ENCODE measurements around the gene SIX3. TPM values are rescaled to one million over a fixed set of nuclear protein-coding genes. Genes with fewer than 3 reads are reported as not detected.

Gene SIX3
- polyA plus RNA-seq, 1 experiment = not detected

DNA sequence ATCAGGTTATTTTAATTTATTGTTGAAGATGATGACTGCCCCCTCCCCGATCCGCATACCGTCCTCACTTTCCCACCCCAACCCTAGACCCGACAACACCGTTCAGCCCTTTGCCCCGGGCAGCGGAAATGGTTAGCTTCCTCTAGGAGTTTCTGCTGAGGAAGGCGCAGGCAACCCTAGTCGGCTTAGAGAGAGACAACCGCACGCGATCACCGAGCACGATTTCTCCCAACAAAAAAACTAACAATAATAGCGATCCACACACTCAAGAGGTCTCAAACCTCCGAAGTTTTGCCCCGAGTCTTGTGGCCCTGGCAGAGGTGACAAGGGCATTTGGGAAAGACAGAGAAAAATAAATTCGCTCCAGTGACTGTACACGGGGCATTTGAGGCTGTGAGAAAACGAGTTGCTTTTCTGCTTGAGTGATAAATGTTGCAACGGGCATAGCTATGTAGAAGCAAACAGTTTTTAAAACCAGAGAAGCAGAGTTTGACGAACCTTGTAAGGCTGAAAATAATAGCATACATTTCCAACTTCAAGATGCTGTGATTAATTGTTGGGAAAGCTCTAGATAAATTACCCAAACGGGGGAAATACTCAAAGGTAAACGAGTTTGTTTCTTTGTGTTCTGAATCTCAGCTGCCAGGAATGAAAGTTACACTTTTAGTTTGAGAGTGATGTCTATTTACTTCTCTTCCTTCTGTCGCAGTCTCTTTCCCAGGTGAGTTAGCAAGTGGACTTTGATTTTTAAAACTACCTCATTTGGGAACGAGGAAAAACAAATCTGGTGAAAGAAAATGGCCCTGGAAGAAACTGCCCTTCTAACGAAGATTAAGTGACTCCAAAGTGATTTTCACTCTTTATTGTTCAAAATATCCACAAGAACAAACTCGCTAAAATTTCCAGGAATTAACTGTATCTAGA is 11.0 kb upstream of the SIX3 start:
- no peak for DNase-seq (ENCODE audit: low read depth)
- TF ChIP-seq, protein P1, sequence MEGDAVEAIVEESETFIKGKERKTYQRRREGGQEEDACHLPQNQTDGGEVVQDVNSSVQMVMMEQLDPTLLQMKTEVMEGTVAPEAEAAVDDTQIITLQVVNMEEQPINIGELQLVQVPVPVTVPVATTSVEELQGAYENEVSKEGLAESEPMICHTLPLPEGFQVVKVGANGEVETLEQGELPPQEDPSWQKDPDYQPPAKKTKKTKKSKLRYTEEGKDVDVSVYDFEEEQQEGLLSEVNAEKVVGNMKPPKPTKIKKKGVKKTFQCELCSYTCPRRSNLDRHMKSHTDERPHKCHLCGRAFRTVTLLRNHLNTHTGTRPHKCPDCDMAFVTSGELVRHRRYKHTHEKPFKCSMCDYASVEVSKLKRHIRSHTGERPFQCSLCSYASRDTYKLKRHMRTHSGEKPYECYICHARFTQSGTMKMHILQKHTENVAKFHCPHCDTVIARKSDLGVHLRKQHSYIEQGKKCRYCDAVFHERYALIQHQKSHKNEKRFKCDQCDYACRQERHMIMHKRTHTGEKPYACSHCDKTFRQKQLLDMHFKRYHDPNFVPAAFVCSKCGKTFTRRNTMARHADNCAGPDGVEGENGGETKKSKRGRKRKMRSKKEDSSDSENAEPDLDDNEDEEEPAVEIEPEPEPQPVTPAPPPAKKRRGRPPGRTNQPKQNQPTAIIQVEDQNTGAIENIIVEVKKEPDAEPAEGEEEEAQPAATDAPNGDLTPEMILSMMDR (IDR thresholded peaks at IDR 0.05; ENCODE audit: insufficient read depth, low read depth, low read length) = no peak
- Histone ChIP-seq H3K4me3 (ENCODE audit: low read depth, low read length) (no peak overlapping the region), H3K36me3 (ENCODE audit: control insufficient read depth, insufficient read depth, low read length) (no peaks in the 10 kb centered on the region), H3K27me3 (ENCODE audit: control insufficient read depth, insufficient read depth, low read length) (peaks cover 66% of the 10 kb centered on the region)
- CTCF ChIA-PET = interaction anchor here (0.8 kb wide), 1 partner anchor 8 kb away, joined by 3 read pairs; no protein-coding TSS in a partner anchor
- POLR2A ChIA-PET = no interaction called here

DNA sequence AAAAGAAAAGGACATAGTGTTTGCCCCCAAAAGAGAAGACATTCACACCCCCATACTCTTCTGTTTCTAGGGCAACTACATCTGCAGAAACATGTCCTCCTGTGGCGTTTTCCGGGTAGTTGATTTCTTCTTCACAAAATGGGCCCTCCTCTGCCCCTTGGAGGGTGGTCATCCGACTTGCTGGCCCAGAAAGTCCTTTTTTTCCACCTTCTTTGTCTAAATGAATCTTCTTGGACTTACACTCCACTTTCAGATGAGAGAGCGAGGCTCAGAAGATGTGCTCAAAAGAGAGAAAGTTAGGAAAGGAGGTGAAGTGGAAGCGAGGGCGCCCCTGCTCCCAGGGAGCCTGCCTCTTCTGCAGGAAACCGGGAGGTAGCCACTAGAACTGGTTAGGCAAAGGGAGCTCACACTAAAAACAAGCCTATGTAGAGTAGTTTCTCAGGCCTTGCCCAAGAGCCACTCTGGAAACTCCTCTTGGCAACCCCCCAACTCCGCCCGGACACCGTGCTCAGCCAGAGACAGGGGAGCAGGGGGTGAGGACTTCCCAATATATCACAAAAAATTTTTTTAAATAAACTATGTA is 10.2 kb upstream of the SIX3 start:
- TF ChIP-seq, protein P1 (IDR thresholded peaks at IDR 0.05; ENCODE audit: insufficient read depth, low read depth, low read length) = no peak
- Histone ChIP-seq H3K36me3 (ENCODE audit: control insufficient read depth, insufficient read depth, low read length) (no peaks in the 10 kb centered on the region), H3K27me3 (ENCODE audit: control insufficient read depth, insufficient read depth, low read length) (peaks cover 63% of the 10 kb centered on the region), H3K4me3 (ENCODE audit: low read depth, low read length) (no peak overlapping the region)
- ChIA-PET CTCF (no interaction called here), POLR2A (no interaction called here)
- DNase-seq (ENCODE audit: low read depth) = no peak

DNA sequence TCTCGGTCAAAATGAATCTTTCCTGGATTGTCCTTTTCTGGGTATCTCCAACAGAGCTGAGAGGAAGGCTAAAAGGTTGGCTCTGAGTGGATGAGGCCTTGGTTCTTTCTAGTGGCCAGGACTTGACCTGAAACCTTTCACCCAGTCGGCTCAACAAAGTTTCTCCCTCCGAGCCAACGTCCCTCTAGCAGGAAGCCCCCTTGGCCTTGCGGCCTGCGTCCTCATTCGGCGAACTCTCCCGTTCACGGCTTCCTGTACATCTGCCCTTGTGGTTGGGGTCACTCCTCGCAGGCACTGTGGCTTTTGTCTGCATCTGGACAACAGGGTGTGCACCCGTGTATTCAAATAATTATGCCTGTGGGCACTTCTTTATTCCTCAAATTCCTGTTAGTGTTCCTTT is 9.4 kb upstream of the SIX3 start:
- ChIA-PET CTCF (no interaction called here), POLR2A (no interaction called here)
- TF ChIP-seq, protein P1 (IDR thresholded peaks at IDR 0.05; ENCODE audit: insufficient read depth, low read depth, low read length) = no peak
- Histone ChIP-seq H3K27me3 (ENCODE audit: control insufficient read depth, insufficient read depth, low read length) (peaks cover 67% of the 10 kb centered on the region), H3K4me3 (ENCODE audit: low read depth, low read length) (no peak overlapping the region), H3K36me3 (ENCODE audit: control insufficient read depth, insufficient read depth, low read length) (no peaks in the 10 kb centered on the region)
- no peak for DNase-seq (ENCODE audit: low read depth)

DNA sequence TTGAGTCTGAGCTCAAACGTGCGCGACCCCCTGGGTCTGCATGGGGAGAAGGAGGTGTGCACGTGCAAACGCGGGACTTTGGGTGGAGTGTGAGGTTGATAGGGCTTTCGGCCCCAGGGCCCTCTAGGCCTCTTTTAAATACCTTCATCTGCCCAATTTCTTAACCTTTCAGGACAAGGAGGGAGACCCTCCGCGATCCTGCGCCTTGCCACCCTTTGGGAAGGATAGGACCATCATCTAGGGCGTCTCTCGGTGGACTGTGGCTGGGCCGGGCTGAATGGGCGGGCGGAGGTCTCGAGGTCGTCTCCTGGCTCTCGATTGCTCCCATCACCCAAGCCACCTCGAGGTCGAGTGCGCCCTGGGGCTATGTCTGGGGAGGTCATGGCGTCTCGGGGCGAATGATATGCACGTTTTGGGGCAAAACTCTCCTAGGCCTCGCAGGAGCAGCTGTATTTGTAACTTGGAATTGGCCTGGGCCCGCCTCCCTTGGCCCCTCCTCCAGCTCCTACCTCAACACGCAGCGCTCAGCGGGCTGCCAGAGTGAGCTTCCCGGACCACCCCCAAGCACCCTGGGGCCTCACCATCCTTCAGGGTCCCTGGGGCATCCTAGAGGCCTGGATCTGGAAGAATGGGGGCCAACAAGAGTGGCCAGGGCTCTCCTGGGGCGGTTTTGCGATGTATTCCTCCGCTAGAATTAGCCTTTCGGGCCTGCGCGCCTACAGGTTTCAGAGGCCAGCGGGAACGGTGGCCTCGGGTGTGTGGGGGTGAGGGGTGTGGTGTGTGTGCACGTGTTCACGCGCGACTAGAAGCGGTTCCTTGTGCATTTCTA is 8.7 kb upstream of the SIX3 start:
- TF ChIP-seq, protein P1 (IDR thresholded peaks at IDR 0.05; ENCODE audit: insufficient read depth, low read depth, low read length) = no peak
- no peak for DNase-seq (ENCODE audit: low read depth)
- peaks cover 70% of the 10 kb centered on the region for H3K27me3 ChIP-seq (ENCODE audit: control insufficient read depth, insufficient read depth, low read length)
- no peaks in the 10 kb centered on the region for H3K36me3 ChIP-seq (ENCODE audit: control insufficient read depth, insufficient read depth, low read length)
- POLR2A ChIA-PET = no interaction called here
- H3K4me3 ChIP-seq (ENCODE audit: low read depth, low read length) = no peak overlapping the region
- CTCF ChIA-PET = no interaction called here

Measured in BJ (cell line).